22Rv1 (cell line): ENCODE data around the gene ADAM8.

Source experiments
- H3K27ac ChIP-seq: fragments of 450-650 bp; 2 replicates; pipeline ENCODE4 v1.5.1; 2017
- ZFX ChIP-seq: fragments of 450-650 bp; IDR thresholded peaks from 2 replicates; pipeline ENCODE4 v1.6.1; 2017; ENCODE audit warnings: antibody characterized with exemption, borderline replicate concordance
- TF ChIP-seq, protein P1 (sequence below): fragments of 450-650 bp; IDR thresholded peaks from 2 replicates; pipeline ENCODE4 v1.5.1; 2017; ENCODE audit warnings: mild to moderate bottlenecking

The ADAM8 gene

DNA sequence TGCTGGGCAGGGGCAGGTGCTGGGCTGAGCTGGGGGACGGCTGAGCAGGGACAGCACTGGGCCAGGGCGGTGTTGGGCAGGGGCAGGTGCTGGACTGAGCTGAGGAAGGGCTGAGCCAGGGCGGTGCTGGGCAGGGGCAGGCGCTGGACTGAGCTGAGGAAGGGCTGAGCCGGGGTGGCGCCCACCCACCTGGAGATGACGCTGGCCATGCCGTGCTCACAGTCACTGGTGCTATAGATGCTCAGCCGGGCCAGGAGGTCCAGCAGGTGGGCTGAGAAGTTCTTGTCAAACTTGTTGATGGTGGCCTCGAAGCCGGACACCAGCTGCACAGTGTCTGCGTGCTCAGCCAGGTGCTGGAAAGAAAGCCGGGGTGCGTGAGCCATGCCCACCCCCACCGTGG is 4.4 kb upstream of the ADAM8 start:
- TF ChIP-seq ZFX = no peak
- TF ChIP-seq, protein P1, sequence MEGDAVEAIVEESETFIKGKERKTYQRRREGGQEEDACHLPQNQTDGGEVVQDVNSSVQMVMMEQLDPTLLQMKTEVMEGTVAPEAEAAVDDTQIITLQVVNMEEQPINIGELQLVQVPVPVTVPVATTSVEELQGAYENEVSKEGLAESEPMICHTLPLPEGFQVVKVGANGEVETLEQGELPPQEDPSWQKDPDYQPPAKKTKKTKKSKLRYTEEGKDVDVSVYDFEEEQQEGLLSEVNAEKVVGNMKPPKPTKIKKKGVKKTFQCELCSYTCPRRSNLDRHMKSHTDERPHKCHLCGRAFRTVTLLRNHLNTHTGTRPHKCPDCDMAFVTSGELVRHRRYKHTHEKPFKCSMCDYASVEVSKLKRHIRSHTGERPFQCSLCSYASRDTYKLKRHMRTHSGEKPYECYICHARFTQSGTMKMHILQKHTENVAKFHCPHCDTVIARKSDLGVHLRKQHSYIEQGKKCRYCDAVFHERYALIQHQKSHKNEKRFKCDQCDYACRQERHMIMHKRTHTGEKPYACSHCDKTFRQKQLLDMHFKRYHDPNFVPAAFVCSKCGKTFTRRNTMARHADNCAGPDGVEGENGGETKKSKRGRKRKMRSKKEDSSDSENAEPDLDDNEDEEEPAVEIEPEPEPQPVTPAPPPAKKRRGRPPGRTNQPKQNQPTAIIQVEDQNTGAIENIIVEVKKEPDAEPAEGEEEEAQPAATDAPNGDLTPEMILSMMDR = no peak
- no peak overlapping the region for H3K27ac ChIP-seq

DNA sequence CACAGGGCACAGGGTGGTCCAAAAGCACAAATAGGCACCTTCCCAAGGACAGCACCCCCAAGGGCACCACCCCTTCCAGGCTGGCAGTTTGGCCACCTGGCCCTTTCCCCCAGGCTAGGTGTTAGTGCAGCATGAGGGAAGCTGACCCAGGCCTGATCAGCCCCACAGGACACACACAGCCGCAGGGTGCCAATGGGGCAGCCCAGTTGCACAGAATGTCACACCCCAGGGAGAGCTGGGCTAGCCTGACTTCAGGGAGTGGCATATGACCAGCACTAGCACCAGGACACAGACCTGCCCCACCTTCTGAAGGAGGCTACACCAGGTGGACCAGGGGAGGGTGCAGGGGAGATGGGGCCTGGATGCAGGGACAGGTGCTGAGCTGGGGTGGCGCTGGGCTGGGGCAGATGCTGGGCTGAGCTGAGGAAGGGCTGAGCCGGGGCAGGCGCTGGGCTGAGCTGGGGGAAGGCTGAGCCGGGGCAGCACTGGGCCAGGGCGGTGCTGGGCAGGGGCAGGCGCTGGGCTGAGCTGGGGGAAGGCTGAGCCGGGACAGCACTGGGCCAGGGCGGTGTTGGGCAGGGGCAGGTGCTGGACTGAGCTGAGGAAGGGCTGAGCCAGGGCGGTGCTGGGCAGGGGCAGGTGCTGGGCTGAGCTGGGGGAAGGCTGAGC is 3.9 kb upstream of the ADAM8 start:
- TF ChIP-seq, protein P1 = no peak
- TF ChIP-seq ZFX = no peak

DNA sequence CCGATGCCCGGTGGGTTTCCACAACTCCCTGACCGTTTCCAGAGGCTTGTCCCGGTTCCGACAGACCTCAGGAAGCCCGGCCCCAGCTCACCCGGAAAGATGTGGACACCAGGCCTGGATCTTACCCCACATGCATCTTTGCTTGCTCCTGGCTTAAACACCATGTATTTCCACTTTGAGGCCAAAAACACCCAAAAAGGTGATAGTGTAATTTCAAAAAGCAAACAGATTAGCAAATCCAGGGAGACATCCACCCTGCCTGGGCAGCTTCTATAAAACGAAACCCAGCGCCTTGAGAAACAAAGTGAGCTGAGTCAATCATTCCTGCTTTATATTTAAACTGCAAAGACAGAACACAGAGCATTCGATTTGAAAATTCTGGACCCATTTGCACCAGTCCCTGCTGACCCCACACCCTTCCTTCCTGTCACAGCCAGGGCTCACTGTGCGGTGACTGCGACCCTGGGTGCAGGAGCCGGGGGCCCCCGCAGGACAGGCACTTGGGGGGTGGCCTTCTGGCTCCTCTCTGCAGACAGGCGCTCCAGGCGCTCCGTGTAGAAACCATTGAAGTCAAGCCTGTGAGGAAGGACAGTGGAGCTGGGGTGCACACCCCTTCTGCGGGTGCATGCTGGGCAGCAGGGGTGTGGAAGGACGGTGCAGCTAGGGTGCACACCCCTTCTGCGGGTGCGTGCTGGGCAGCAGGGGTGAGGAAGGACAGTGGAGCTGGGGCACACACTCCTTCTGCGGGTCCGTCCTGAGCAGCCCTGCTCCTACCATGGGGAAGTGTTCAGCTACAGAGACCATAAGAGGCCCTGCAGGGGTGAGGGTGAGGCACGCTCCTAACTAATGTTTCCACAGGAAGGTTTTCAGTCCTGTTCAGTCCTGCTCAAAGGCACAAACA is 2.9 kb upstream of the ADAM8 start:
- TF ChIP-seq, protein P1 = no peak
- TF ChIP-seq ZFX = no peak
- no peak overlapping the region for H3K27ac ChIP-seq

More for the DNA sequence above, 3.9 kb upstream of the ADAM8 start:
- no peak overlapping the region for H3K27ac ChIP-seq

DNA sequence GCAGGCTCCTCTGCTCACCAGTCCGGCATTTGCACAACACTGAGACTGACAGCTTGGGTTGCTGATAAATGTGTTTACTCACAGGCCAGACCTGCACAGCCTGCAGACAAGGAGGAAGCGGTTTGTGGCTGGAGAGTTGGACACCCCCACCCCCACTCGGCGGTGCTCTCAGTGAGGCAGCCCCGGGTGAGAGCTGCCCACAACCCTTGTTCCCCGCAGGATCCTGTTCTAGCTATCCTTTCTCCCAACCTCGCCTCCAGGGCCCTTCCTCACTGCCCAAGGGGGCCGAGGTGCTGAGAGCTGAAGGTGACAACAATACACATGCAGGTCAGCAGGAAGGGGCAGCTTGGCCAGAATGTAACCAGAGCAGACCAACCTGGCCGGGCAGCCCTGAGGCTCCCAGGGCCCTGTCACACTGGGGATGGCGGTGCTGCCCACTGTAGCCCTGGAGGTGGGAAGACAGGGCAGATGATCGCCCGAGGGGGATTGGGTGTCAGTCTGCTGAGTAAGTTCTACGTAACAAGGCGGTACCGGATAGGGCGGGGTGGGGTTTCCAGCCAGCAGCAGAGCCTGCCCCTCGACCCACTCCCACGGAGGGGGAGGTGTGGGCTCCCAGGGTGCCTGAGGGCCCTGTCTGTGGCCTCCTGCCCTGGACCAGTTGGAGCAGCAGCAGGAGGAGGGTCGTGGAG is 2.1 kb upstream of the ADAM8 start:
- no peak for TF ChIP-seq ZFX
- TF ChIP-seq, protein P1 = no peak
- no peak overlapping the region for H3K27ac ChIP-seq

DNA sequence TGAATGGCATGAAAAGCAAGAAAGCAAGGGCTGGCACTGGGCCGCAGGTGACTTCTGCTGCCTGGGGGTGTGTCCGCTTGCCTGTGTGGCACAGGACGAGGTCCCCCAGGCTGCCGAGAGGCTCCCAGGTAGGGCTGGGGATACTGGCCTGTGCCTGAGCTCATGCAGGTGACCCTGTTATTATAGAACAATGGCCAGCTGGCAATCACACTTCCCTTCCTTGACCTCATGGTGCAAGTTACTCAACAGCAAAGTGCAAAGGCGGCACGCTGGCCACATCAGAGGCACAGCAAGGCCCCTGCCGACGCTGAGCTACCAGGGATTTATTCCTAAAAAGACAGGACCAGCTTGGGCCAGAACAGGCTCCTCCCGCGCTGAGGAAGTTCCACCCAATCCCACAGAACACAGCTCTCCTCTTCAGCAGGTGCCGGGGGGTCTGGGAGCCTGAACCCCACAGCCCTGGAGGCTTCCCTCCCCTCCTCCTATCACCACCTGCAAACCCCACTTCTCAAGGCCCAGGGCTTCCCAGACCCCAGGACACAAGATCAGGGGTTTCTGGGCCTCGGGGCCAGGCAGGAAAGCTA is 1.4 kb upstream of the ADAM8 start:
- no peak overlapping the region for H3K27ac ChIP-seq
- no peak for TF ChIP-seq ZFX
- TF ChIP-seq, protein P1 = no peak

DNA sequence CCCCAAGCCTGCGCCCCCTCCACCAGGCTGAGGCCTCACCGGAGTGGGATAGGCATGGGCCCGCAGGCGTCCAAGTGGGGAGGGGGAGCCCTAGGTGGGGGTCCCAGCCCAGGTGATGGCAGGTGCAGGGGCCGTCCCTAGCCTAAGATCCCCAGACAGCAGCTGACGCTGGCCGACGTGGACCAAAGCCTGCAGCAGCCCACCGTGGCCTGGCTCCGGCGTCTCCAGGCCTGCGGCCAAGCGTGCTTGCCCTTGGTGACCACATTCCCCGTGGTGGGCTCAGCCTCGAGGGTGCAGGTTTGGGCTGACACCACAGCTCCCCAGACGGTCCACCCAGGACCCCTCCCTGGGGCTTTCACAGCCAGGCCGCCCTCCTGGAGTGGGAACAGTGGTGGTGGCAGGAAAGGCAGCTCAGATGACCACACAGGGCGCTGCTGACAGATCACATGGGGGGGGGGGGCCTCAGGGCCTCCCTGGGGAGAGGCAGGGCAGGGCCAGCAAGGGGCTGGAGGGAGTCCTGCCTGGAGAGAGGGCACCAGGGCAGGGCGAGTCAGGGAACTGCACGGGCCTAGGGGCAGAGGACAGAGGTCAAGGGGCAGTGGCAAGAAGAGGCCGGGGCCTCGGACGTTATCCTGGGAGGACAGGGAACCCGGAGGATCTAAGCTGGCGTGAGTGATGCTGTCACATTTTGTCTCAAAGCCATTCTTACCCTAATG is 767 bp upstream of the ADAM8 start:
- TF ChIP-seq ZFX = no peak
- TF ChIP-seq, protein P1 = no peak
- H3K27ac ChIP-seq = no peak overlapping the region
